HepG2 (cell line): ENCODE results near the gene HSD3B7. TPM values are rescaled to one million over a fixed set of nuclear protein-coding genes. Genes with fewer than 3 reads are reported as not detected.

Experiments used
- BCLAF1 ChIP-seq: fragments of 450-650 bp; IDR thresholded peaks from 2 replicates; pipeline ENCODE4 v1.6.1; 2017; ENCODE audit warnings: mild to moderate bottlenecking
- CBX2 ChIP-seq, 2 experiments: fragments of 200-600 bp in 1 of 2; sonication (generic); formaldehyde crosslinking in 1 of 2; IDR thresholded peaks; 2 replicates each; pipeline versions ENCODE4 v1.7.0 to v1.8.1; 2018 to 2022; ENCODE audit warnings: low read depth in 2 of 2, low read length in 1 of 2, mild to moderate bottlenecking in 1 of 2, missing genetic modification reagents in 1 of 2
- CENPX ChIP-seq: sonication (generic); formaldehyde crosslinking; IDR thresholded peaks from 2 replicates; pipeline ENCODE4 v1.9.0; 2021; ENCODE audit warnings: mild to moderate bottlenecking, missing genetic modification reagents, moderate library complexity
- CERS6 ChIP-seq: sonication (generic); formaldehyde crosslinking; IDR thresholded peaks from 2 replicates; pipeline ENCODE4 v1.5.0; 2020; ENCODE audit warnings: missing genetic modification reagents
- EED ChIP-seq: sonication (generic); formaldehyde crosslinking; IDR thresholded peaks from 2 replicates; pipeline ENCODE4 v1.5.0; 2020; ENCODE audit warnings: mild to moderate bottlenecking, missing genetic modification reagents
- FOSL2 ChIP-seq: sonication (generic); formaldehyde crosslinking; IDR thresholded peaks from 2 replicates; pipeline ENCODE4 v1.4.0; 2020; ENCODE audit warnings: missing genetic modification reagents
- LBX2 ChIP-seq: sonication (generic); formaldehyde crosslinking; IDR thresholded peaks from 2 replicates; pipeline ENCODE4 v1.5.0; 2020; ENCODE audit warnings: missing genetic modification reagents, mild to moderate bottlenecking, borderline replicate concordance
- LRRFIP1 ChIP-seq: sonication (generic); formaldehyde crosslinking; conservative IDR thresholded peaks from 2 replicates; pipeline ENCODE4 v1.4.0; 2020; ENCODE audit warnings: missing genetic modification reagents
- PAX8 ChIP-seq: sonication (generic); formaldehyde crosslinking; IDR thresholded peaks from 2 replicates; pipeline ENCODE4 v1.8.0; 2022; ENCODE audit warnings: mild to moderate bottlenecking, missing genetic modification reagents, borderline replicate concordance
- SATB2 ChIP-seq: sonication (generic); formaldehyde crosslinking; IDR thresholded peaks from 2 replicates; pipeline ENCODE4 v1.5.0; 2020; ENCODE audit warnings: missing genetic modification reagents
- STAT6 ChIP-seq: sonication (generic); formaldehyde crosslinking; IDR thresholded peaks from 2 replicates; pipeline ENCODE4 v1.4.0; 2020; ENCODE audit warnings: missing genetic modification reagents, mild to moderate bottlenecking, borderline replicate concordance
- ZBTB3 ChIP-seq: sonication (generic); formaldehyde crosslinking; IDR thresholded peaks from 2 replicates; pipeline ENCODE4 v1.4.0; 2020; ENCODE audit warnings: low read depth, mild to moderate bottlenecking, moderate library complexity, missing genetic modification reagents, borderline replicate concordance
- ZBTB44 ChIP-seq: sonication (generic); formaldehyde crosslinking; IDR thresholded peaks from 2 replicates; pipeline ENCODE4 v1.4.0; 2020; ENCODE audit warnings: missing genetic modification reagents
- ZFP36L1 ChIP-seq: sonication (generic); formaldehyde crosslinking; IDR thresholded peaks from 2 replicates; pipeline ENCODE4 v1.8.0; 2022; ENCODE audit warnings: mild to moderate bottlenecking, missing genetic modification reagents, moderate library complexity
- ZNF749 ChIP-seq: sonication (generic); formaldehyde crosslinking; IDR thresholded peaks from 2 replicates; pipeline ENCODE4 v1.8.0; 2022; ENCODE audit warnings: mild to moderate bottlenecking, missing genetic modification reagents, moderate library complexity, borderline replicate concordance
- ZNF776 ChIP-seq: sonication (generic); formaldehyde crosslinking; IDR thresholded peaks from 2 replicates; pipeline ENCODE4 v1.4.0; 2020; ENCODE audit warnings: mild to moderate bottlenecking, missing genetic modification reagents
- ZNF790 ChIP-seq: sonication (generic); formaldehyde crosslinking; IDR thresholded peaks from 2 replicates; pipeline ENCODE4 v1.8.0; 2022; ENCODE audit warnings: missing genetic modification reagents, mild to moderate bottlenecking, borderline replicate concordance
- polyA plus RNA-seq, 8 experiments: library from polyadenylated mRNA; depleted of rRNA in 3 of 8; stranded (reverse) in 7 of 8; unstranded in 1 of 8; fragments of >200 nt; fragmentation: Illumina TruSeq in 4 of 8; extraction: Trizol in 4 of 8; gene quantifications; 2 replicates each; pipeline versions ENCODE4 v1.2.1 to v1.2.3, GENCODE V29; 2011 to 2016; ENCODE audit warnings: low read depth in 4 of 8, missing spikeins in 1 of 8, mixed read lengths in 1 of 8; ENCODE audit not compliant: insufficient read depth in 1 of 8
- total RNA-seq, 5 experiments: library from RNA; depleted of rRNA; stranded (reverse); fragments of >200 nt; fragmentation: Illumina TruSeq; extraction: Trizol; gene quantifications; 2 replicates each; pipeline ENCODE4 v1.2.3, GENCODE V29; 2016; ENCODE audit warnings: low read depth in 1 of 5

The HSD3B7 gene
- total and polyA plus RNA-seq, 2 of the 13 experiments (the other 11 are each of a cell fraction or from before 2014, with no cell fraction given) = 32.9 to 69.7 TPM

GRCh38 chr16:30953511-30954124, 31.4 kb upstream of the HSD3B7 start (continued):
- TF ChIP-seq BCLAF1 = no peak
- TF ChIP-seq LRRFIP1 (CRISPR knock-in tag) = no peak
- no peak for TF ChIP-seq ZFP36L1 (CRISPR knock-in tag)
- TF ChIP-seq ZNF749 (CRISPR knock-in tag) = no peak
- TF ChIP-seq CENPX = no peak
- peak; percentile 85; the same call in 1 of the 2 replicates for TF ChIP-seq ZBTB3 (CRISPR knock-in tag)
- no peak for TF ChIP-seq STAT6 (CRISPR knock-in tag)
- no peak for TF ChIP-seq ZBTB44
- TF ChIP-seq FOSL2 (CRISPR knock-in tag) = peak; percentile 33; the same call in 1 of the 2 replicates
- TF ChIP-seq EED (CRISPR knock-in tag) = no peak; the same call in 1 of the 2 replicates
- TF ChIP-seq CBX2 (IDR thresholded peaks at IDR 0.05; ENCODE audit: low read depth, low read length) = no peak
- TF ChIP-seq CBX2 (CRISPR knock-in tag; IDR thresholded peaks at IDR 0.05; ENCODE audit: low read depth) = no peak
- TF ChIP-seq CERS6 (CRISPR knock-in tag) = no peak
- 0 out of 2 replicates have a peak, but pooled peaks have one; percentile 23 for TF ChIP-seq LBX2
- TF ChIP-seq PAX8 = 0 out of 2 replicates have a peak, but pooled peaks have one; percentile 57
- no peak for TF ChIP-seq SATB2 (CRISPR knock-in tag)
- TF ChIP-seq ZNF776 (CRISPR knock-in tag) = peak; percentile 45; the same call in 1 of the 2 replicates
- TF ChIP-seq ZNF790 (CRISPR knock-in tag) = no peak
